HepG2 (cell line): ENCODE measurements around the gene PTGR1. TPM values are rescaled to one million over a fixed set of nuclear protein-coding genes. Genes with fewer than 3 reads are reported as not detected.
A peak's percentile ranks its signal among the peaks of the same experiment; 100 is the strongest.

Source experiments
- BORCS8-MEF2B ChIP-seq: sonication (generic); formaldehyde crosslinking; IDR thresholded peaks from 2 replicates; pipeline ENCODE4 v1.8.0; 2022; ENCODE audit warnings: mild to moderate bottlenecking, missing genetic modification reagents
- CREBL2 ChIP-seq: sonication (generic); formaldehyde crosslinking; IDR thresholded peaks from 2 replicates; pipeline ENCODE4 v1.8.1; 2023; ENCODE audit warnings: missing genetic modification reagents, mild to moderate bottlenecking, borderline replicate concordance
- HDAC6 ChIP-seq: fragments of 200-600 bp; sonication (generic); IDR thresholded peaks from 2 replicates; pipeline ENCODE4 v1.7.0; 2017; ENCODE audit warnings: mild to moderate bottlenecking, antibody characterized with exemption, low read length, low read depth
- HIC2 ChIP-seq: sonication (generic); formaldehyde crosslinking; IDR thresholded peaks from 2 replicates; pipeline ENCODE4 v1.9.0; 2022; ENCODE audit warnings: low read depth, missing genetic modification reagents
- KMT2A ChIP-seq: sonication (generic); formaldehyde crosslinking; IDR thresholded peaks from 2 replicates; pipeline ENCODE4 v1.4.0; 2020; ENCODE audit warnings: missing genetic modification reagents
- MTA3 ChIP-seq: sonication (generic); formaldehyde crosslinking; IDR thresholded peaks from 2 replicates; pipeline ENCODE4 v1.4.0; 2020; ENCODE audit warnings: missing genetic modification reagents
- PAF1 ChIP-seq: IDR thresholded peaks from 2 replicates; pipeline ENCODE4 v1.6.1; 2016; ENCODE audit warnings: missing genetic modification reagents, missing compliant biosample characterization
- POGZ ChIP-seq: sonication (generic); formaldehyde crosslinking; IDR thresholded peaks from 2 replicates; pipeline ENCODE4 v1.4.0; 2020; ENCODE audit warnings: mild to moderate bottlenecking, missing genetic modification reagents
- SMC3 ChIP-seq: IDR thresholded peaks from 2 replicates; pipeline ENCODE4 v1.6.1; 2011; ENCODE audit warnings: low read length, improper control_type of control experiment
- SP4 ChIP-seq: sonication (generic); formaldehyde crosslinking; IDR thresholded peaks from 2 replicates; pipeline ENCODE4 v1.8.1; 2023; ENCODE audit warnings: mild to moderate bottlenecking, missing genetic modification reagents
- SP5 ChIP-seq: IDR thresholded peaks from 2 replicates; pipeline ENCODE4 v1.6.1; 2016; ENCODE audit warnings: low read depth, borderline replicate concordance
- SRSF1 ChIP-seq: fragments of 200-400 bp; formaldehyde crosslinking; optimal IDR thresholded peaks from 2 replicates; pipeline ENCODE3; 2017; ENCODE audit warnings: mild to moderate bottlenecking, low read depth, low read length, moderate library complexity
- THRA ChIP-seq: sonication (generic); formaldehyde crosslinking; IDR thresholded peaks from 2 replicates; pipeline ENCODE4 v1.4.0; 2020; ENCODE audit warnings: missing genetic modification reagents, borderline replicate concordance
- U2AF2 ChIP-seq: fragments of 200-400 bp; formaldehyde crosslinking; IDR thresholded peaks from 2 replicates; pipeline ENCODE4 v1.6.1; 2017; ENCODE audit warnings: low read depth, mild to moderate bottlenecking, low read length
- UBTF ChIP-seq: sonication (generic); formaldehyde crosslinking; IDR thresholded peaks from 2 replicates; pipeline ENCODE4 v1.4.0; 2020; ENCODE audit warnings: mild to moderate bottlenecking, missing genetic modification reagents
- ZFP91 ChIP-seq: sonication (generic); formaldehyde crosslinking; IDR thresholded peaks from 2 replicates; pipeline ENCODE4 v1.9.0; 2022; ENCODE audit warnings: missing genetic modification reagents, mild to moderate bottlenecking, borderline replicate concordance
- ZNF232 ChIP-seq: sonication (generic); formaldehyde crosslinking; IDR thresholded peaks from 2 replicates; pipeline ENCODE4 v1.4.0; 2020; ENCODE audit warnings: missing genetic modification reagents, borderline replicate concordance
- ZNF563 ChIP-seq: sonication (generic); formaldehyde crosslinking; IDR thresholded peaks from 2 replicates; pipeline ENCODE4 v1.8.0; 2022; ENCODE audit warnings: mild to moderate bottlenecking, moderate library complexity, missing genetic modification reagents
- ZNF605 ChIP-seq: sonication (generic); formaldehyde crosslinking; IDR thresholded peaks from 2 replicates; pipeline ENCODE4 v1.8.0; 2022; ENCODE audit warnings: mild to moderate bottlenecking, missing genetic modification reagents
- polyA plus RNA-seq, 8 experiments: library from polyadenylated mRNA; depleted of rRNA in 3 of 8; stranded (reverse) in 7 of 8; unstranded in 1 of 8; fragments of >200 nt; fragmentation: Illumina TruSeq in 4 of 8; extraction: Trizol in 4 of 8; gene quantifications; 2 replicates each; pipeline versions ENCODE4 v1.2.1 to v1.2.3, GENCODE V29; 2011 to 2016; ENCODE audit warnings: low read depth in 4 of 8, missing spikeins in 1 of 8, mixed read lengths in 1 of 8; ENCODE audit not compliant: insufficient read depth in 1 of 8
- total RNA-seq, 5 experiments: library from RNA; depleted of rRNA; stranded (reverse); fragments of >200 nt; fragmentation: Illumina TruSeq; extraction: Trizol; gene quantifications; 2 replicates each; pipeline ENCODE4 v1.2.3, GENCODE V29; 2016; ENCODE audit warnings: low read depth in 1 of 5

Gene PTGR1
- total and polyA plus RNA-seq, 2 of the 13 experiments (the other 11 are each of a cell fraction or from before 2014, with no cell fraction given), result 6.0 to 15.8 TPM

GRCh38 chr9:111597852-111598732 lies 1.4 kb downstream of the PTGR1 start (continued):
- TF ChIP-seq THRA (CRISPR knock-in tag) (no peak), ZNF232 (CRISPR knock-in tag) (0 out of 2 replicates have a peak, but pooled peaks have one; percentile 49), ZNF563 (CRISPR knock-in tag) (no peak), BORCS8-MEF2B (no peak), MTA3 (CRISPR knock-in tag) (no peak), ZNF605 (CRISPR knock-in tag) (0 out of 2 replicates have a peak, but pooled peaks have one; percentile 61), HIC2 (CRISPR knock-in tag) (no peak), SMC3 (peak; percentile 78), ZFP91 (CRISPR knock-in tag) (peak; percentile 53), SRSF1 (no peak), UBTF (CRISPR knock-in tag) (peak; percentile 45; the same call in 1 of the 2 replicates), CREBL2 (CRISPR knock-in tag) (no peak), SP5 (CRISPR knock-in tag) (no peak), SP4 (no peak), KMT2A (no peak), PAF1 (CRISPR knock-in tag) (no peak), POGZ (CRISPR knock-in tag) (peak; percentile 35; the same call in 1 of the 2 replicates), U2AF2 (0 out of 2 replicates have a peak, but pooled peaks have one; percentile 39), HDAC6 (no peak)
